NCI-H187 treated with DMSO at 0.1 percent for 48 hours (cell line): ENCODE data around the gene OXSR1.
"Not testable (repeated sequence)": the region's sequence is repeated elsewhere in the genome, so short reads cannot be mapped to it uniquely, and the experiment has no call there.

Experiments
- DNase-seq: peaks from one replicate; lab custom pipeline; 2025; lab: John Stamatoyannopoulos, UW

Gene OXSR1

GRCh38 chr3:38143511-38143910 lies 21.8 kb upstream of the OXSR1 start:
- no peak for DNase-seq

GRCh38 chr3:38146504-38146903 lies 18.8 kb upstream of the OXSR1 start:
- DNase-seq = no peak

GRCh38 chr3:38147421-38147820 lies 17.9 kb upstream of the OXSR1 start:
- DNase-seq = no peak

GRCh38 chr3:38148311-38148882 lies 16.9 kb upstream of the OXSR1 start:
- DNase-seq = no peak

- no peak for DNase-seq
These were observed 15.6 kb upstream of the OXSR1 start for GRCh38 chr3:38149708-38150107.

- DNase-seq = no peak
These were observed 14.4 kb upstream of the OXSR1 start for GRCh38 chr3:38150780-38151528.

- no peak for DNase-seq
These were observed 13.6 kb upstream of the OXSR1 start for GRCh38 chr3:38151667-38152265.

GRCh38 chr3:38152609-38153008 lies 12.7 kb upstream of the OXSR1 start:
- no peak for DNase-seq

- no peak for DNase-seq
These were observed 12.1 kb upstream of the OXSR1 start for GRCh38 chr3:38153221-38153620.

- DNase-seq = no peak
These were observed 11.3 kb upstream of the OXSR1 start for GRCh38 chr3:38154033-38154494.

GRCh38 chr3:38154625-38155255 lies 10.6 kb upstream of the OXSR1 start:
- DNase-seq = no peak

GRCh38 chr3:38155825-38156224 lies 9.5 kb upstream of the OXSR1 start:
- no peak for DNase-seq

GRCh38 chr3:38157117-38157516 lies 8.2 kb upstream of the OXSR1 start:
- DNase-seq = no peak

GRCh38 chr3:38157595-38157994 lies 7.7 kb upstream of the OXSR1 start:
- no peak for DNase-seq

- no peak for DNase-seq
These were observed 6.9 kb upstream of the OXSR1 start for GRCh38 chr3:38158472-38158871.

- not testable (repeated sequence) for DNase-seq
These were observed 4.6 kb upstream of the OXSR1 start for GRCh38 chr3:38160704-38161103.

- DNase-seq = no peak
These were observed 2.1 kb upstream of the OXSR1 start for GRCh38 chr3:38163117-38163840.

- DNase-seq = no peak
These were observed 1.3 kb upstream of the OXSR1 start for GRCh38 chr3:38163841-38164642.

GRCh38 chr3:38164643-38164951 lies 740 bp upstream of the OXSR1 start:
- DNase-seq = no peak

GRCh38 chr3:38165722-38166387 lies 518 bp downstream of the OXSR1 start:
- no peak for DNase-seq

GRCh38 chr3:38167591-38167990 lies 2.3 kb downstream of the OXSR1 start:
- no peak for DNase-seq
